Prostate gland (tissue), 2 donors: ENCODE results near the gene NACA2. TPM values are rescaled to one million over a fixed set of nuclear protein-coding genes. Genes with fewer than 3 reads are reported as not detected.

Source experiments
- DNase-seq: peaks from one replicate; pipeline ENCODE4 v3.0.0-alpha.2; 2019; ENCODE audit warnings: low spot score
- H3K27ac ChIP-seq, 2 donors: fragments of 200-600 bp; sonication (generic); 2 replicates each; pipeline ENCODE4 v1.5.1; 2017 to 2019
- H3K27me3 ChIP-seq: fragments of 200-600 bp; sonication (generic); replicated peaks from 2 replicates; pipeline ENCODE4 v1.5.1; 2019; ENCODE audit not compliant: insufficient read depth
- H3K36me3 ChIP-seq, 2 donors: fragments of 200-600 bp; sonication (generic); 1 replicate in 1 of 2; 2 replicates in 1 of 2; pipeline versions ENCODE4 v1.5.1 to v1.8.1; 2017 to 2019
- H3K4me1 ChIP-seq: fragments of 200-600 bp; sonication (generic); replicated peaks from 2 replicates; pipeline ENCODE4 v1.5.1; 2019
- H3K4me3 ChIP-seq, 2 donors: fragments of 200-600 bp; sonication (generic); 2 replicates each; pipeline ENCODE4 v1.5.1; 2017 to 2019
- H3K9me3 ChIP-seq: fragments of 200-600 bp; sonication (generic); 2 replicates; pipeline ENCODE4 v1.5.1; 2017
- POLR2A ChIP-seq: fragments of 450-650 bp; IDR thresholded peaks from one replicate; pipeline ENCODE4 v1.6.1; 2016; ENCODE audit warnings: antibody characterized with exemption, mild to moderate bottlenecking
- POLR2AphosphoS5 ChIP-seq: sonication (generic); formaldehyde crosslinking; IDR thresholded peaks from one replicate; pipeline ENCODE4 v1.6.1; 2017; ENCODE audit warnings: antibody characterized with exemption
- WGBS: methylation state at CpG from one replicate; pipeline ENCODE4 v1.1.5; 2018; 5-methylcytosine and 5-hydroxymethylcytosine counted together
- intact Hi-C: fragments of 100-400 bp; cut with DNase I; formaldehyde crosslinking; loops from one replicate; pipeline ENCODE4 v1.14.2; 2022
- total RNA-seq, 2 donors: library from RNA; depleted of rRNA; stranded (reverse); fragments of >200 nt; gene quantifications; one replicate each; pipeline ENCODE4 v1.1.0, GENCODE V29; 2016
- TF ChIP-seq, protein P1 (sequence below), 4 experiments: fragments of 200-600 bp in 2 of 4; fragments of 450-650 bp in 2 of 4; sonication (generic) in 2 of 4; IDR thresholded peaks; 1 replicate in 3 of 4; 2 replicates in 1 of 4; pipeline ENCODE4 v1.5.1; 2016 to 2019; ENCODE audit warnings: antibody characterized with exemption in 4 of 4, mild to moderate bottlenecking in 2 of 4, moderate library complexity in 2 of 4

The NACA2 gene
- total RNA-seq, 2 donors from 2014 or later: 2.1 TPM; not detected in 1

GRCh38 chr17:61611323-61611722 is 20.3 kb upstream of the NACA2 start:
- no peak for TF ChIP-seq POLR2AphosphoS5
- no peaks in the 10 kb centered on the region for H3K4me1 ChIP-seq
- no peak overlapping the region for H3K27ac ChIP-seq
- no peaks in the 10 kb centered on the region for H3K27me3 ChIP-seq
- 79% methylated on average over 6 of the region's 6 CpGs for WGBS
- no peaks in the 10 kb centered on the region for H3K36me3 ChIP-seq
- intact Hi-C loops: no loop called here
- H3K9me3 ChIP-seq: no peaks in the 10 kb centered on the region
- no peak for DNase-seq
- no peak overlapping the region for H3K4me3 ChIP-seq

- Histone ChIP-seq H3K4me1 (no peaks in the 10 kb centered on the region), H3K27me3 (no peaks in the 10 kb centered on the region), H3K27ac (no peak overlapping the region), H3K36me3 (no peaks in the 10 kb centered on the region), H3K9me3 (no peaks in the 10 kb centered on the region), H3K4me3 (no peak overlapping the region)
- TF ChIP-seq, protein P1, sequence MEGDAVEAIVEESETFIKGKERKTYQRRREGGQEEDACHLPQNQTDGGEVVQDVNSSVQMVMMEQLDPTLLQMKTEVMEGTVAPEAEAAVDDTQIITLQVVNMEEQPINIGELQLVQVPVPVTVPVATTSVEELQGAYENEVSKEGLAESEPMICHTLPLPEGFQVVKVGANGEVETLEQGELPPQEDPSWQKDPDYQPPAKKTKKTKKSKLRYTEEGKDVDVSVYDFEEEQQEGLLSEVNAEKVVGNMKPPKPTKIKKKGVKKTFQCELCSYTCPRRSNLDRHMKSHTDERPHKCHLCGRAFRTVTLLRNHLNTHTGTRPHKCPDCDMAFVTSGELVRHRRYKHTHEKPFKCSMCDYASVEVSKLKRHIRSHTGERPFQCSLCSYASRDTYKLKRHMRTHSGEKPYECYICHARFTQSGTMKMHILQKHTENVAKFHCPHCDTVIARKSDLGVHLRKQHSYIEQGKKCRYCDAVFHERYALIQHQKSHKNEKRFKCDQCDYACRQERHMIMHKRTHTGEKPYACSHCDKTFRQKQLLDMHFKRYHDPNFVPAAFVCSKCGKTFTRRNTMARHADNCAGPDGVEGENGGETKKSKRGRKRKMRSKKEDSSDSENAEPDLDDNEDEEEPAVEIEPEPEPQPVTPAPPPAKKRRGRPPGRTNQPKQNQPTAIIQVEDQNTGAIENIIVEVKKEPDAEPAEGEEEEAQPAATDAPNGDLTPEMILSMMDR (IDR thresholded peaks at IDR 0.05): no peak
- TF ChIP-seq POLR2AphosphoS5 (no peak), POLR2A (no peak)
- DNase-seq: no peak
- intact Hi-C loops: no loop called here
These were observed 14.7 kb upstream of the NACA2 start for GRCh38 chr17:61605692-61606091.

DNA sequence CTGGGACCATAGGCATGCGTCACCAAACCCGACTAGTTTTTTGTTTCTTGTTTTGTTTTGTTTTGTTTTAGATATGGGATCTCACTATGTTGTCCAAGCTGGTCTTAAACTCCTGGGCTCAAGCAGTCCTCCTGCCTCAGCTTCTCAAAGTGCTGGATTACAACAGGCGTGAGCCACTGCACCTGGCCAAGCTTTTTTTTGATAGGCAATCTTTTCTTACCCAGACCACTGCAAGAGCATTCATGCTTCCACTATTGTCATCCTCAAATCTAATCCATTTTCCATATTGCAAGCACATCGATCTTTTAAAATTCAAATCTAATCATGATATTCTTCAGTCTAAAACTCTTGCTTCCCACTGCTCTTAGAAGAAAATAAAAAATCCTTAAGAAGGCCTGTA is 10.3 kb upstream of the NACA2 start:
- intact Hi-C loops: no loop called here
- DNase-seq: no peak
- TF ChIP-seq POLR2A: no peak
- TF ChIP-seq, protein P1 (IDR thresholded peaks at IDR 0.05): no peak
- TF ChIP-seq POLR2AphosphoS5: no peak
- 87% methylated on average over 4 of the region's 4 CpGs for WGBS
- Histone ChIP-seq H3K27me3 (no peaks in the 10 kb centered on the region), H3K4me1 (no peaks in the 10 kb centered on the region), H3K36me3 (no peaks in the 10 kb centered on the region), H3K27ac (no peak overlapping the region), H3K4me3 (no peak overlapping the region), H3K9me3 (no peaks in the 10 kb centered on the region)

DNA sequence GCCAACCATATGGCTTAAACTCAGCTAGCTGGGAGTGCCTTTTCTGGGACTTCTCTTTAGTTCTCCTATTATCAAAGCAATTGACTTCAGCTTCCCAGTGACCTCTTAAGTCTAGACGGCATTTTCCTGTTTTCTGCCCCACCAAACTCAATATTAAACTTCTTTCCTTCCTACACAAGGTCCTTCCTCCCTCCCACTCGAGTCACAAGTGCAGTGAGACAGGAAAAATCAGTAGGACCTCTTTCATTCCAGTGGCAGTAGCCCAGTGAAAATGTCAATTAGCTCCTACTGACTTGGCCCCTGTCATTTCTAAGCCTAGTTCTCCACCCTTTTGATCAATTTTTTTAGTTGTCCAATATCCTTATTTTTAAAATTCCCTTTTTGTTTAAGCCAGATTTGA is 9.6 kb upstream of the NACA2 start:
- no peak overlapping the region for H3K4me3 ChIP-seq
- no peak for DNase-seq
- intact Hi-C loops: no loop called here
- no peaks in the 10 kb centered on the region for H3K9me3 ChIP-seq
- no peaks in the 10 kb centered on the region for H3K4me1 ChIP-seq
- TF ChIP-seq, protein P1 (IDR thresholded peaks at IDR 0.05): no peak
- TF ChIP-seq POLR2A (no peak), POLR2AphosphoS5 (no peak)
- WGBS: 50% methylated on average over 2 of the region's 2 CpGs
- no peak overlapping the region for H3K27ac ChIP-seq
- no peaks in the 10 kb centered on the region for H3K36me3 ChIP-seq
- no peaks in the 10 kb centered on the region for H3K27me3 ChIP-seq

- DNase-seq: no peak
- no peak overlapping the region for H3K4me3 ChIP-seq
- H3K36me3 ChIP-seq: no peaks in the 10 kb centered on the region
- intact Hi-C loops: no loop called here
- H3K4me1 ChIP-seq: no peaks in the 10 kb centered on the region
- H3K27ac ChIP-seq: no peak overlapping the region
- H3K27me3 ChIP-seq: no peaks in the 10 kb centered on the region
- TF ChIP-seq POLR2A: no peak
- TF ChIP-seq, protein P1 (IDR thresholded peaks at IDR 0.05): no peak
- TF ChIP-seq POLR2AphosphoS5: no peak
- 82% methylated on average over 3 of the region's 3 CpGs for WGBS
- no peaks in the 10 kb centered on the region for H3K9me3 ChIP-seq
These were observed 8.6 kb upstream of the NACA2 start for GRCh38 chr17:61599608-61600007.
